GM21390 (cell line): Measurements from ENCODE around the gene ANKRD66.
"Not testable (repeated sequence)": the region's sequence is repeated elsewhere in the genome, so short reads cannot be mapped to it uniquely, and the experiment has no call there.

Source experiments
- ATAC-seq: cut with Tn5 transposase; IDR thresholded peaks from one replicate; pipeline ENCODE4 v1.9.1; 2021; ENCODE audit not compliant: unreplicated experiment

Gene ANKRD66

DNA sequence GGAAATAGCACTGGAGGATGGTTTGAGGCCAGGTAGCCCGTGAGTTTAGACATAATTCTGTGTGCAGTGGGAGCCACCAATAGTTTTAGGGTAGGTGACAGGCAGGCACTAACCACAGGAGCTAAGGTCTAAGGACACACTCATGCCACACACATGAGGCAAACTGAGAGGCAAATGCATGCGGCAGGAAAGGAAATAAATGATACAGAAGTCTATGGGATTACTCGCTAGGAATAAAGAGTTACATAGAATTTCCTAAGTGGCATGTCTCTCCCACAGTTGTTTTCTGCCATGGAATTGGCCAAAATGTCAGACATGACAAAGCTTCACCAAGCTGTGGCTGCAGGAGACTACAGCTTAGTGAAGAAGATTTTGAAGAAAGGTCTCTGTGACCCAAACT is 4.9 kb downstream of the ANKRD66 start:
- no peak for ATAC-seq

DNA sequence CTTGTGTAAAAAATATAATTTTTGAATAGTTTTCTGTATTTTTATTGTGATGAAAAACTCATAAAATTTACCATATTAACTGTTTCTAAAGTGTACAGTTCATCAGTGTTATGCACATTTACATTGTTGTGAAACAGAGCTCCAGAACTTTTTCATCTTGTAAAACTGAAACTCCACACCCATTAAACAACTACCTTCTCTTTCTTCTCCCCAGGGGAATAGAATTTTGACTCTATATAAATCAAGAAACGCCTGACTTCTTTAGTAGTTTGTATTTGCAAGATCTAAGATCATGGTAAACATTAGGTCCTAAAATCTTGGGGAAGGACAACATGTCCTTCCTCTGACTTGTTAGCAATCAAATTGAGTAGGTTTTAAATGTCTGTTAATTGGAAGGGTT is 9.1 kb downstream of the ANKRD66 start:
- ATAC-seq: no peak

- ATAC-seq: no peak
These were observed 9.9 kb downstream of the ANKRD66 start for GRCh38 chr6:46756469-46757213.

- no peak for ATAC-seq
These were observed 10.5 kb downstream of the ANKRD66 start for GRCh38 chr6:46757214-46757596.

- no peak for ATAC-seq
These were observed 12.4 kb downstream of the ANKRD66 start for GRCh38 chr6:46758960-46759753.

DNA sequence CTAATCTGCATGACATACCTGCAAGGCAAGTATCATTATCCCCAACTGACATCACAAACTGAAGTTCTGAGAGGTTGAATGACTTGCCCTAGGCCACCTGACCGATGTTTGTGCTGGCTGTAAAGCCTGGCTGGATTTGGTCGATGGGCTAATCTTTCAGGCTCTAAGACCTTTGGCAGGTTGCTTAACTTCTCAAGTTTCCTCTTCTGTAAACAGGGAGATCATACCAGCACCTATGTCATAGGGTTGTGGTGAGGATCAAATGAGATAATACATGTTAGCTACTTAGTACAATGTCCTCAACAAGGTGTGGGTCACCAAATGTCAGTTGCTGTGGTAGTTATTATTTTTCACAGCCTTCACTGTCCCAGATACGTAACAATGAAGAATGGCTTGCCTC is 14.2 kb downstream of the ANKRD66 start:
- no peak for ATAC-seq

DNA sequence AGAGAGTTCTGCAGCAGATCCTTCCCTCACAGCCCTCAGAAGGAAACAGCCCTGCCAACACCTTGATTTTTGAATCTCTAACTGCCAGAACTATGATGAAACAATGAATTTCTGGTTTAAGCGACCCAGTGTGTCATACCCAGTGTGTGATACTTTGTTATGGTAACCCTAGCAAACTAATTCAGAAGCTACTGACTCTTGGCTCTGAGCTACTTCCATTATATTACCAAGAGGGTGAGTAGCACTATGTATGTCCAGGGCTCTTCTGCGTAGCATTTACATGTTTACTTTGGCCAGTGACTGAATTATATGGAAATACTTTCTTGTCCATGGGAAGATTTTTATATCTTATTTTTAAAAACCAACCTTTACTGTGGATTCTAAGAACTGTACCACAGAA is 16.7 kb downstream of the ANKRD66 start:
- no peak for ATAC-seq

- ATAC-seq: not testable (repeated sequence)
These were observed 17.5 kb downstream of the ANKRD66 start for GRCh38 chr6:46764280-46764679.

DNA sequence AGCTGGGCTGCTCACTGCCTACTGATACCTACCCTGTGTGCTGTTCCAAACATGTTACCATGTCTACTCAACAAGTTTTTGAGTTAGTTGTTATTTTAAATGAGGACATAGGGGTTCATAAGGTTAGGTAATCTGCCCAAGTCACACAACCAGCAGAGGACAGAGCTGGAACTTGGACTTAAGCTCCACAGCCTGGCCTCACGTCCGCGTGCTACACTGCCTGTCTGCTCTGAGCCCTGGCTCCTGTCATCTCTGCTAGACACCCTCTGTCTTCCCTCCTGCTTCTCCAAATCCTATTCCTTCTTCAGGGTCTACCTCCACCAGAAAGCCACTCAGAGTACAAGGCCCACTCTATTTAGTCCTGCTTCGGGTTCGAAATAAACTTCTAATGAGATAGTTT is 18.2 kb downstream of the ANKRD66 start:
- ATAC-seq: no peak

DNA sequence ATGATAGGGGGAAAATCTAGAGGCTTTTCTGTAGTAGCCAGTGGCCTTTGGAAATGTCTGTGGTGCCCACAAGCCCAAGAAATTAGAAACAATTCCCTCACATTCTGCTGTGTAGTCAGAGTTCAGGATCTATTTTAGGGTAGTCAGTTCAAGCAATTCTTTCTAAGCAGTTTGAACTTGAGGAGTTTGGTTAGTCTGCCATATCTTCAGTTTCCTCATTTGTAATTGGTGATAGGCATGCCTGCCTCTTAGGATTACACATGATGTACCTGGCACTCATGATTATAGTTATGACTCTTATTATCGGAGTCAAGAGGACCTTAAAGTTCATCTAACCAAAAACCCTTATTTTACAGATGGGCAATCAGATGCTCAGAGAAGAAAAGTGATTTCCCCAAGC is 25.3 kb downstream of the ANKRD66 start:
- ATAC-seq: no peak

DNA sequence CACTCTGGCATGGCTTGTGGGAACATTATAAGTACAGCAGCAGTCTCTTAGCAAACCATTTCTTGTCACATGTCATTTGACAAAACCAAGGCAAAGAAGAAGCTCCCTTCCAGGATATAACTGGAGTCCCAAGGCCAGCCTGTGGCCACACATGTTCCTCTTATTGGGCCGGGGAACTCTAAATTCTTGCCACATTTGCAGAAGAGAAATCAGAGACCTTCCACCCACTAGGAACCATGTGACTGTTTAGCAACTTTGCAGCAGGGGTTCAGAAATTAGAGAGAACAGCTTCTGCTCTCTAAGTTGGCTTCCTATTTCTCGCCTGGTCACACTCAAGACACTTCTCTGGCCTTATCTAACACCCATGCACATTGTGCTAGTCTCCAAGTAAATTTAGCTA is 26.0 kb downstream of the ANKRD66 start:
- ATAC-seq: no peak

DNA sequence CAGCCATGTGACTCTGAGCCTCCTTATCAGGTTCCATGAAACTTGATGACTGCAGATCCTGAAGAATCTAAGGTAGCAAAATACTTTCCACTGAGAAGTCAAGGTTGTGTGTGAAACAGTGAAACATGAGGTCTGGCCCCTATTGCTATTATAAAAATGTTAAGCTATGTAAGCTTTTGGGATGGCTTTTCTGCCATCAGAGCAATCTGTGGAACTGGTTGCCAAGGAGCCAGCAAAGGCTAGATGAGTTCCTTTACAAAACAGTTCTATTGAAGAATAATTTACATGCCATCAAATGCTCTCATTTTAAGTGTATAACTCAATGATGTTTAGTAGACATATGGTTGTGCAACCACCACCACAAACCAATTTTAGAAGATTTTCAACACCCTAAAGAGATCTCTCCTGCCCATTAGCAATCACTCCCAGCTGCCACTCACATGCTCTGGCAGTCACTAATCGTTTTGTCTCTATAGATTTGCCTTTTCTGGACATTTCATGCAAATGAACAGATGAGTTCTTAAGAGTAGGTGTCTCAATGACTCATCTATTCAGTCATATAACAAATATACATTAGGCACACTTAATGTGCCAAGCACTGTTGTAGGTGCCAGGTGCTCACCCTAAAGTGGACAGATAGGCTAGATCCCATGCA is 26.6 kb downstream of the ANKRD66 start:
- ATAC-seq: no peak

DNA sequence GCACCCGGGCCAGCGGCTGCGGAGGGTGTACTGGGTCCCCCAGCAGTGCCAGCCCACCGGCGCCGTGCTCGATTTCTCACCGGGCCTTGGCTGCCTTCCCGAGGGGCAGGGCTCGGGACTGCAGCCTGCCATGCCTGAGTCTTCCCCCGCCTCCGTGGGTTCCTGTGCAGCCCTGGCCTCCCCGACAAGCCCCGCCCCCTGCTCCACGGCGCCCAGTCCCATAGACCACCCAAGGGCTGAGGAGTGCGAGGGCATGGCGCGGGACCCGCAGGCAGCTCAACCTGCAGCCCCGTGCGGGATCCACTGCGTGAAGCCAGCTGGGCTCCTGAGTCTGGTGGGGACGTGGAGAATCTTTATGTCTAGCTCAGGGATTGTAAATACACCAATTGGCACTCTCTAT is 28.0 kb downstream of the ANKRD66 start:
- not testable (repeated sequence) for ATAC-seq

DNA sequence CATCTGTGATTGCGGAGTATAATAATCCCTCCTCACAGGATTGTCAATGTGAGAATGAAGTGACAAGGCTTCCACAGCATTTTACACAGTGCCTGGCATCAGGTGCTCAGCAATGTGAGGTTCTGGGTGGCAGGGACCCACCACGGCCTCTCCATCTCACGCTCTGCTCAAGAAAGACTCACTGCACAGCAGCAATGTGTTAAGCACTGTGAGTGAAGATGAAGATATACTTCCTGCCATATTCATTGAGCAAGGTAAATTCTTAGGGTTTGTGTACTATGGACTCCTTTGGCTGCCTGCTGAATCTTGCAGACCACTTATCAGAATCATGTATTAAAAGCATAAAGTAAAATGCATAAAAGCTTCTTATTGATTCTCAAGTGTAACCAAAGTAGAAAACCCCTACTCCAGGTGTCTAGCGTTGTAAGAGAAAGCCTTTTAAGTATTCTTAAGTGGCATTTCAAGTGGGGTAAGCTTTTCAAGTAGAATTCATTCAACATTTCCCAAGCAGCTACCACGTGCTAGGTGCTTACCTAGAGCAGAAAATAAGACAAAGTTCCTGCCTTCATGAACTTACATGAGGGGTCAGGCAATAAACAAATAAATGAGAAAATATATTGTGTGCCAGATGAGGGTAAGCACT is 29.5 kb downstream of the ANKRD66 start:
- no peak for ATAC-seq

- ATAC-seq: no peak
These were observed 31.0 kb downstream of the ANKRD66 start for GRCh38 chr6:46777476-46778346.

- no peak for ATAC-seq
These were observed 35.0 kb downstream of the ANKRD66 start for GRCh38 chr6:46781478-46782378.

- ATAC-seq: no peak
These were observed 37.8 kb downstream of the ANKRD66 start for GRCh38 chr6:46784535-46784934.

DNA sequence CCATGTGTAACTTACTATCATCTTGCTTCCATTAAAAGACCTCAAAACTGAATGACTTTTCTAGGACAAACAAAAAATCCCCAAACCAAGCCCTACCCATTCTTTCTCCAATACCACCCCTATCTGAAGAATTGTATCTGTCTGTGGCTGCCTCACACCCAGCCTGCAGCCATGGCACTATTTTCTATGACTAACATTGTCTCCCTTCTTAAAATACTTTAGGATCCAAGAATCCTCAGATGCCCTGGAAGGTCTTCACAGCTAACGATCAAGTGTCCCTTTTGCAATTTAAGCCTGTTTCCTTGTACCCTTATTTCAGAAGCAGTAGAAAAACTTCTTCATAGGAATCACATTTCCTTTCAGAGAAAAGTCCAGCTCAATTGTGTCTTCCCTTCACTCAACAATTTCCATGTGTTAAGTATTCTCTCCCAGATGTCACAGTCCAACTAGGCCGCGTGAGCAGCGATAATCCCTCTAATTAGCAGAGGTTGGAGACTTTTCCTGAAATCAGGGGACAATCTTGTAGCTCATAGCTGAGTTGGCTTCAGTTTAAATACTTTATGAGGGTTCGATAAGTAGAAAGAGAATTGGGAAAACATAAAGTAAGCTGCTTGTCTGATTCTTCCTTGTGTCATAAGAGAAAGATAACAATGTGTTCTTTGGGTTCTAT is 41.3 kb downstream of the ANKRD66 start:
- no peak for ATAC-seq

GRCh38 chr6:46788791-46789190 is 42.1 kb downstream of the ANKRD66 start:
- ATAC-seq: no peak
